T follicular helper cell (primary cell): ENCODE results near the gene IFITM1.
A peak's percentile ranks its signal among the peaks of the same experiment; 100 is the strongest.
"Not testable (repeated sequence)": the region's sequence is repeated elsewhere in the genome, so short reads cannot be mapped to it uniquely, and the experiment has no call there.

Source experiments
- DNase-seq: peaks from one replicate; pipeline ENCODE4 v3.0.0-alpha.2; 2020; ENCODE audit warnings: low read depth
- total RNA-seq, 2 experiments: gene quantifications; one replicate each; lab custom pipeline; 2026; lab: John Stamatoyannopoulos, UW

IFITM1 gene
- 20.9 to 39.9 reads per million in 2 experiments for total RNA-seq

DNA sequence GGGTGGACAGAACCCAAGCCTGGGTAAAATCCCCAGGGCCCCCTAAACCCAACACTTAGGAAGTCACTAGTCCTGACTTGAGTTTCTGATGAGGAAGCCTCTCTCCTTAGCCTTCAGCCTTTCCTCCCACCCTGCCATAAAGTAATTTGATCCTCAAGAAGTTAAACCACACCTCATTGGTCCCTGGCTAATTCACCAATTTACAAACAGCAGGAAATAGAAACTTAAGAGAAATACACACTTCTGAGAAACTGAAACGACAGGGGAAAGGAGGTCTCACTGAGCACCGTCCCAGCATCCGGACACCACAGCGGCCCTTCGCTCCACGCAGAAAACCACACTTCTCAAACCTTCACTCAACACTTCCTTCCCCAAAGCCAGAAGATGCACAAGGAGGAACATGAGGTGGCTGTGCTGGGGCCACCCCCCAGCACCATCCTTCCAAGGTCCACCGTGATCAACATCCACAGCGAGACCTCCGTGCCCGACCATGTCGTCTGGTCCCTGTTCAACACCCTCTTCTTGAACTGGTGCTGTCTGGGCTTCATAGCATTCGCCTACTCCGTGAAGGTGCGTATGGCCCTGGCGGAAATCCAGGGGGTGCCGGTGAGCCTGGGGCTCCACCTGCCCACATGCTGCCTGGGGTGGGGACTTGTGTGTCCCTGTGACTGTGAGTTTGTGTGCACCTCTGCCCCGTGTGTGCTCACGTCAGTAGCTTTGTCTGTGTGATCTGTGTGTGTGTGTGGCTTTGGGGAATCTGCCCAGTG lies at the start of gene IFITM1:
Gene IFITM1, plus strand, starts transcription at position 254 of the 767 bp plus-strand sequence. Its CDS starts 131 bp downstream, at position 385.
- DNase-seq: peak; percentile 46

- no peak for DNase-seq
Measured at GRCh38 chr11:266676-267439, 47.0 kb upstream of the IFITM1 start.

- DNase-seq: no peak
Measured at GRCh38 chr11:267491-267994, 46.3 kb upstream of the IFITM1 start.

DNA sequence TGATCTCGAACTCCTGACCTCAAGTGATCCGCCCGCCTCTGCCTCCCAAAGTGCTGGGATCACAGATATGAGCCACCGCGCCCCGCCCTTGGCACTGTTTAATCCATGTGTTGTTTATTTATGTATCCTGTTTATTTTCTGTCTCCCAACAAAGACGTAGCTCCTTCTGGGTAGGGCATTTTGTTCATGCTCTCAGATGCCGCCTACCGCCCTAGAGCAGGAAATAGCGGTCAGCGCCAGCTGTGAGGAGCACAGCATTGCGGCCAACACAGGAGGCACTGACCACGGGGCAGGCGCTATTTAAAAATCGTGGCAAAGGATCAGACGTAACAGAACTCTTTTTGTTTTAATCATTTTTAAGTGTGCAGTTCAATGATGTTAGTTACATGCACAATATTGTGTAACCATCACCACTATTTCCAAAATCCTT lies 45.1 kb upstream of the IFITM1 start:
- DNase-seq: not testable (repeated sequence)

DNA sequence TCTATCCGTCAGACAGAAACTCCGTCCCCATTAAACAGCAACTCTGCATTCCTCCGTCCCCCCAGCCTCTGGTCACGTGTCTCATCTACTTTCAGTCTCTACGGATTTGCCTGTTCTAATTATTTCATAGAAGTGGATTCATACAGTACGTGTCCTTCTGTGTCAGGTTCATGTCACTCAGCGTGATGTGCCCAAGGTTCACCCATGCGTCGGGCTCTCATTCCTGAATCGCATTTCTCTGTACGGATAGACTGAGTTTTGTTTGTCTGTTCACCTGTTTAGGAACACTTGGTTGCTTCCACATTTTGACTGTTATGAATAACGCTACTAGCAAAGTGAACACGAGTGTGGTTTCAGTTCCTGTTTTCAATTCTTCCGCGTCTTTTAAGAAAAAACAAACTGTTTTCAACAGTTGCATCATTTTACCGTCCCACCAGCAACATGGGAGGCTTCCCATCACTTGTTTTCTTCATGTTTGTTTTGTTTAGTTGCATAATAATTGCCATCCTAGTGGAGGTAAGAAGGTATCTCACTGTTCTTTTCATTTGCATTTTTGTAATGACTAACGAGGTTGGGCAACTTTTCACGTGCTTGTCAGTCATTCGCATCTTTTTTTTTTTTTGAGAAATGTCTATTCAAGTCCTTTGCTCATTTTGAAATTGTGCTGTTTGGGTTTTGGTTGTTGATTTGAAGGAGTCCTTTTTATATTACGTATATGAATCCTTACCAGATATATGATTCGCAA lies 44.5 kb upstream of the IFITM1 start:
- no peak for DNase-seq

- DNase-seq: no peak
Measured at GRCh38 chr11:270451-271318, 43.2 kb upstream of the IFITM1 start.

GRCh38 chr11:271319-271715 lies 42.5 kb upstream of the IFITM1 start:
- no peak for DNase-seq

DNA sequence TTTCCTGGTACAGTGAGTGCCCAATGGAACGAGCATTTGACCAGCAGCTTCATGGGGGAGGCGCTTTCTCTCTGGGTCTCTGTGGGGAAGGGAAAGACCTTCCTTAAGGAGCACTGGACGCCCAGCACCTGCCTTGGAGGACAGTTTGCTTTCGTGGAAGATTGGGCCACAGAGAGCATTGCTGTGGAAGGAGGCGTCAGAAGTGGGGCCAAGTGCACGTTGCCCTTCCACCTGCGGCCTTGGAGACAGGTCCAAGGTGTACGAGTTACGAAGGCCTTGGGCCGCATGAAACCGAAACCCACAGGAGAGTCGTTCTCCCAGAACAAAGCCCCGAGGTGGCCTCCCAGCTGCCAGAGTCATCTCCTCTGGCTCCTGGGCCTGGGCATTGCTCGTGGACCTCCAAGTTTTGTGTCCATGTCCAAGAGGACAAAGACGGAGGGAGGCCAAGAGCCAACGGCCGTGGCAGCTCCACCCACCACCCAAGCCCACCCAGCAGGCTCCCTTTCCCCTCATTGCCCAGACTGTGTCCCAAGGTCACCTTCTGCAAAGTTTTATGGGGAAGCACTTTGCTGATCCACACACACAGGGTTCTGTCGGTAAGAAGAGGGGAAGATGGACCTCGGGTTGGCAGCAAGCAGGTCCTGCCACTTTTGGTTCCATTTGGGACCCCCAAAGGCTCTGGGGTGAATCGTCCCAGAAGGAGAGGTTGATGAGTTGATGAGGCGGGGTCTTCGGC lies 41.5 kb upstream of the IFITM1 start:
- DNase-seq: no peak

GRCh38 chr11:272931-273198 lies 41.0 kb upstream of the IFITM1 start:
- no peak for DNase-seq

DNA sequence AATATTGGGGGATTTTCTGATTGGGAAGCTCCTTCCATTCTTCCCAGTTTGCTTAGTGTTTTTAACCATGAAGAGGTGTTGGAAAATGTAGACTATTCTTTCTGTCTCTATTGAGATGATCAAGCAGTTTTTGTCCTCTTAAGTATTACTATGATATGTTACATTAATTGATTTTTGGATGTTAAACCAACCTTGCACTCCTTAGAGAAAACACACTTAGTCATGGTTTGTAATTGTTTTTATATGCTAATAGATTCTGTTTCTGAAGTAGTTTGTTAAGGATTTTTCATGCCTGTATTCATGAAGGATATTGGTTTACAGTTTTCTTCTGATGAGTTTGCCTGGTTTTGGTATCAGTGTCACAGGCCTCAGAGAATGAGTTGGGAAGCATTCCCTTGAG lies 37.6 kb upstream of the IFITM1 start:
- DNase-seq: no peak

- no peak for DNase-seq
Measured at GRCh38 chr11:278001-278951, 35.6 kb upstream of the IFITM1 start, which contains the start of gene NLRP6. Gene NLRP6, plus strand, starts transcription at chr11:278407. Its CDS starts 163 bp downstream, at chr11:278570.

DNA sequence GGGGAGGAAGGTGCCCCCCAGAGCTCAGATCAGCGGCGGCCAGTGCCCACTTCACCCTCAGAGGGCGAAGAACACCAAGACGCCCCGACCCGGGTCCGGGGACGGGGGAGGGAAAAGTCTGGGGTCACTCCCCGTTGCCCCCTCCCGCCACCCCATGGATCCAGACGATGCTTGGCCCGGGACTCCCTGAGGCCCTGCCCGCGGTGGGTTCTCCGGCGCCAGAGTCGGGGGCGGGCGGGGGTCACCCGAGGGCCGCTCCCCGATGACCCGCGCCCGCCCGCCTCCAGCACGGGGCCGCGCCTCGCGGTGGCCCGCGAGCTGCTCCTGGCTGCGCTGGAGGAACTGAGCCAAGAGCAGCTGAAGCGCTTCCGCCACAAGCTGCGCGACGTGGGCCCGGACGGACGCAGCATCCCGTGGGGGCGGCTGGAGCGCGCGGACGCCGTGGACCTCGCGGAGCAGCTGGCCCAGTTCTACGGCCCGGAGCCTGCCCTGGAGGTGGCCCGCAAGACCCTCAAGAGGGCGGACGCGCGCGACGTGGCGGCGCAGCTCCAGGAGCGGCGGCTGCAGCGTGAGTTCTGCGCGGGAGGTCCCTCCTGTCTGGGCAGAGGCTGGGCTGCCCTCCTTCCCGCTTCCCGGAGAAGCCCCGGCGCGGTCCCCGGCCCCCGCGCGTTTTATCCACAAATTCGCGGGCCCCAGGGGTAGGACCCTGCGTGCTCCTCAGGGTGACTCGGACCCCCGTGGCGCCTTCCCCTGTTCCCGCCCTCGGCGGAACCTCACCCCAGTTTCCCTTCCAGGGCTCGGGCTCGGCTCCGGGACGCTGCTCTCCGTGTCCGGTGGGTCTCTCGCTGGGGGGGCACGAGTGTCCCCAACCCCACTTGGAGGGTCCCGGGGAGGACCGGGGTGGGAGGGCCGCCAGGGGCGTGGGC lies 34.5 kb upstream of the IFITM1 start:
- no peak for DNase-seq

- peak; percentile 41 for DNase-seq
Measured at GRCh38 chr11:279966-280705, 33.7 kb upstream of the IFITM1 start.

- DNase-seq: no peak
Measured at GRCh38 chr11:280706-281485, 32.9 kb upstream of the IFITM1 start.

GRCh38 chr11:281486-282161 lies 32.2 kb upstream of the IFITM1 start:
- no peak for DNase-seq

GRCh38 chr11:282171-282570 lies 31.7 kb upstream of the IFITM1 start:
- no peak for DNase-seq
